GM19328 (cell line): ENCODE measurements around the gene SPAG16.

Experiments
- ATAC-seq: cut with Tn5 transposase; IDR thresholded peaks from one replicate; pipeline ENCODE4 v1.9.1; 2021; ENCODE audit warnings: mild to moderate bottlenecking, moderate library complexity; ENCODE audit not compliant: unreplicated experiment

Gene SPAG16

GRCh38 chr2:213787869-213788268 is 503.6 kb downstream of the SPAG16 start:
- no peak for ATAC-seq

- ATAC-seq = no peak
These were observed 505.7 kb downstream of the SPAG16 start for GRCh38 chr2:213789940-213790339.

DNA sequence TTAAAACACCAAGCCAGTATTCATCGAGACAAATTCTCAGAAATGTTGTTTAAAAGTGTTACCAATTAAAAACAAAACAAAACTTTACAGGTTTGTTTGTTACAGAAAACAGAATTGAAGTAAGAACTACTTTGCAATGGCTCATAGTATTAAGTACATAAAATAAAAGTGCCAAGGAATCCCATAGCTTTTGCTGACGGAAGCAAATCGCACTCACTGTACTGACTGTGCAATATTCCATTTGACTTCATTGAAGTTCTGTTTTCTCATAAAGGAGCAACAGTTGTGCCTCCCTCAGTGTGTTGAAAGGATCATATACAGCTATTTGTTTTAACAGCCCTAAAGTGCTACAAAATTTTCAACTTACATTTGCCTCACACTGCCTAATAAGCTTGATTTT is 507.8 kb downstream of the SPAG16 start:
- ATAC-seq = no peak

- no peak for ATAC-seq
These were observed 522.0 kb downstream of the SPAG16 start for GRCh38 chr2:213806125-213806726.

DNA sequence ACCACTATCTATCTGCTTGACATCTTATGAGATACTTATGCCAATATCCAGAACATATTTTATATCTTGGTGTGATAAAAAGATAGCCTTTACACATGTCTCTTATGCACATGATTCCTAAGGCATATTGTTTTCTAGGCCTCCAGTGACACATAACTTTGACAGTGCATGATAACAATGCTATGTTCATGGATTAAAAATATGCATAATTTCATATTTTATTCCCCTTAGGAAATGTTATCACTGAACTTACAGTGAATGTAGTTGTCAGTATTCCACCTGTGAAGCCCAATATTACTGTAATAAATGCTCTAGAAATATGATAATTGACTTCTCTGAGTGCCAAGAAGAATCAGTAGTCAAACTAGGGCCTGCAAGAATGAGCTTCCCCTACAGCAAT is 532.3 kb downstream of the SPAG16 start:
- ATAC-seq = no peak

GRCh38 chr2:213818436-213818835 is 534.2 kb downstream of the SPAG16 start:
- ATAC-seq = no peak

DNA sequence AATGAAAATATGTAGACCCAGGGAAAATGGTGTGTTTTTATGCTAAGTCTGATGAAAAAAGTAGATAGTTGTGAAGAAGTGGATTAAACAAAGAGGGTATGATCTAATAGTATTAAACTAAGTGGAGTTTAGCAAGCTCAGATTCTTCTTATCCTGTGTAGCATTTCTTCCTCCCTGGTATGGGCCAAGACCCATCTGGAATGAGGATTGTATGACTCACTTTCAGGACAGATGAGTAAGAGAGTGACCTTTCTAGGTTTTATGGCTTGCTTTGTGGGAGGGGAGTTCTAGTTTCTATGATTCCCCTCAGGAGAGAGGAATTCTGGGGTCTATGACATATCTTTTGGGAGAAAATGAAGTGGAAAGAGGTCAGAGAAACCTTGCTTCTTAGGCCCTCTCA is 550.1 kb downstream of the SPAG16 start:
- no peak for ATAC-seq

- no peak for ATAC-seq
These were observed 550.5 kb downstream of the SPAG16 start for GRCh38 chr2:213834746-213835145.

GRCh38 chr2:213846856-213847255 is 562.6 kb downstream of the SPAG16 start:
- ATAC-seq = no peak

DNA sequence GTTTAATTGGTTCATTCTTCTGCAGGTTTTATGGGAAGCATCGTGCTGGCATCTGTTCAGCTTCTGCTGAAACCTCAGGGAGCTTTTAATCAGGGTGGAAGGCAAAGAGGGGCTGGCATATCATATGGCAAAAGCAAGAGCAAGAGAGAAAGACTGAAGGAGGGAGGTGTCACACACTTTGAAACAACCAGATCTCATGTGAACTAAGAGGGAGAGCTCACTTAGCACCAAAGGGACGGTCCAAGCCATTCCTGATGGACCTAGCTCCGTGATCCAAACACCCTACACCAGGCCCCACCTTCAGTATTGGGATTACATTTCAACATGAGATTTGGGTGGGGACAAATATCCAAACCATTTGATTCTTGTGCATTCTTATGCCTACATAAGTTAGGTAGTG is 563.1 kb downstream of the SPAG16 start:
- ATAC-seq = no peak

- ATAC-seq = no peak
These were observed 564.4 kb downstream of the SPAG16 start for GRCh38 chr2:213848631-213849030.

DNA sequence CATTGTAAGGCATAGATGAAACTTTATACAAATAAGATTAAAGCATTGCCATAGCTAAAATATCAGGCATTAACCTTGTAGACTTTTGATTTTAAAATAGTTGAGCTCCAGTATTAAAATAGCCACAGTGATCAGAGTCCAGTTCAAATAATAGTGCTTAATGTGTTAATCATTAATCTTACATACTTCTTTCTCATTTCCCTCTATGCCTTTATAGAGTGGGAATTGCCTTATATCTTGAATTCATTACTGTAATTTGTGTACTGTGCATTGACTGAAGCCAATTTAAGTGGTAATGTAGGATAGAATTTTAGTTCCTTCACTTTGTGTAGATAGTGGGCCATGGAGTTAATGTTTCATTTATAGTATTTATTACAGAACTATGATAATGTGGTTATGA is 577.4 kb downstream of the SPAG16 start:
- no peak for ATAC-seq

DNA sequence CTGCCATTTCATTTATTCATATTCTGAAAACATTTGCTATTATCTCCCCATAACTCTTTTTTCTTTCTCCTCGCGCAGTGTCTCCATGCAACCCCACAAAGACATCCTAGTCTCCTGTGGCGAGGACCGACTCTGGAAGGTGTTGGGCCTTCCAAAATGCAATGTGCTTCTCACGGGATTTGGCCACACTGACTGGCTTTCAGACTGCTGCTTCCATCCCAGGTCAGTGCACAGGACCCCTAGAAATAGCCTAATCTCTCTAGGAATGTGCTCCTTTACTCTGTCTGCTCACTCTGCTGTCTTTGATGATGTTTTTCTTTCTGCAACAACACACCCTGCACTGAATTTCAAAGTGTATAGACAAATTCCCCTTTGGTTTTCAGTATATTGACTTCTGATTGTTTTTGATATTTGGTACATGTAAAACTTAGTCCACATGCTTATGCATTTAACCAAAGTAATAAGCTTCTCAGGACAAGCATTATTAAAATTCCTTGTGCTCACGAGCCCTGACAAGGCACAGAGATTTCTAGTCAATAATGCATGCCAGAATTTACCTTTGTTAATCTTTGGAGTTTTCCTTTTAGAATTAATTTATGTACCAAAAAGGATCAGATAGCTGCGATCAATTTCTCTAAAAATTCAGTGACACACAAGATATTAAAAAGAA is 578.3 kb downstream of the SPAG16 start:
- no peak for ATAC-seq

DNA sequence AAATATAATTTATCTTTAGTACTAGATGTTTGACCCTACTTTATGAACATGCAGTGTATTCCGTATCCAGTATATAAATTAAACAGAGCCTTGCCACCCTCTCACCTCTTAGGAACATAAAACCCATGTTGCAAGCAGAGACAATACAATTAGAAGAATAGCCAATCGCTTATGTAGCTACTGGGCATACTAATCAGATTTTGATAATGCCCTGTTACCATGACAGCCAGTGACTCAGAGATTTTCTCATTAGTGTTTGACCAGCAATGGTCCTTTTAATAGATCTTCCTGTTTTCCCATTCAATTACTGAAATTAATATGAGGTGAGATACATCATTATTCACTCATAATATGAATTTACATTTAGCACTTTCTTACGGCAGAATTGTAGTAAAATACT is 579.3 kb downstream of the SPAG16 start:
- ATAC-seq = no peak

DNA sequence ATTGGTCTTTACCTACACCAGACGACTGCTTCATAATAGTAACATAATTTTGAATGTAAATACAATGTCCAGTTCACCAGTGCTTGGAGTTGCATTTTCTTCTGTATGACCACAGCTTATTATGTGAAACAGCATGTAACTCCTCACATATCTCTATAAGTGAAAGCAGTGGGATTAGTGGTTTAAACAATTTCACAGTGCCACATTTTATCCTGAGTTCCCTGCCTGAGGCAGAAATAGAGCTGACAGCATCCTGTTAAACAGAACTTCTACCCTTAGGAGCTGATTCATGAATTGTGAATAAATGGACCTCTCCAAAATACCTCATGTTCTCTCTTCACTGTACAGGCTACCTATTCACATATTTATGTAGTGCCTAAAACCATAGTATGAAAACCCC is 584.3 kb downstream of the SPAG16 start:
- ATAC-seq = no peak

DNA sequence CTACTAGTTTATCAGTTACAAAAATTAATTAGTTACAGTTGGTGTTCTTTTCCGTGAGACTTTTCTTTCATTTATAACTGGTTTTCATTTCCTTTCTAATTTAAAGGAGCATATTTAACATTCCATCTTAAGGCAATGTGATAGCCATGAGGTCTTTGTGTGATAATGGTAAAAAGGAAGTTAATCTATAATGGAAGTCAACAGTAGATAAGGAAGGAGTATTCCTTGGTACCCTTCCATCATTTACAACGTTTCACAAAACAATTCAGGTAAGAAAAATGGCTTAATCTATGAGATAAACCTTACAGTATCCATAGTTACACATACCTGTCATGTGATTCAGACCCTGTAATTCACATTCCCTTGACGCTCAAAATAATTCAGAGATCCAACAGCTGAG is 601.2 kb downstream of the SPAG16 start:
- ATAC-seq = no peak

GRCh38 chr2:213914510-213914909 is 630.2 kb downstream of the SPAG16 start:
- ATAC-seq = no peak

DNA sequence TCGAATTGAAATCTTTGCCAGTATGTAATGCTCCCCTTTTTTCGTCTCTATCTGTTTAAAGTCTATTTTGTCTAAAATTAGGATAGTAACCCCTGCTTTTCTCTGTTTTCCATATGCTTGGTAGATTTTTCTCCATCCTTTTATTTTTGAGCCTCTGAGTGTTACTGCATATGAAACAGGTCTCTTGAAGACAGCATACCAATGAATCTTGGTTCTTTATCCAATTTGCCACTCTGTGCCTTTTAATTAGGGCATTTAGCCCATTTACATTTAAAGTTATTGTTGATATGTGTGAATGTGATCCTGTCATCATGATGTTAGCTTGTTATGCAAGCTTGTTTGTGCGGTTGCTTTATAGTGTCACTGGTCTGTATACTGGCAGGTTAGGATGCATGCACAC is 635.8 kb downstream of the SPAG16 start:
- ATAC-seq = no peak

DNA sequence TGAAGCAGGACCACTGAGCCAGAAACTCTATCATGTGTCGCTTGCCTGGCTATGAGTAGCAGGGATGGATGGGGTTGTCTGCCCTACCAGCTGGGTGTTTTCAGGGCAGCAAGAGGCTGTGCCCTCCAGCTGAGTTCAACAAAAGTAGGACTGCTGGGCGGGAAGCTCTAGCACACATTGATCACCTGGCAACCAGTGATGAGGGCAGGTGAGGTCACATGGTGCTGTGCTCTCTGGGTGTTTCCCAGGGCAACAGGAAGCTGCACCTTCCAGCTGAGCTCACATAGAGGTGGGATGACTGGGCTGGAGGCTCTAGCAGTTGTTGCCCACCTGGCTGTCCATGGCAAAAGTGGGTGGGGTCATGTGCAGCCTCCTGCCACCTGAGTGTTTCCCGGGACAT is 639.3 kb downstream of the SPAG16 start:
- ATAC-seq = no peak

GRCh38 chr2:213934560-213934959 is 650.3 kb downstream of the SPAG16 start:
- ATAC-seq = peak; percentile 94

DNA sequence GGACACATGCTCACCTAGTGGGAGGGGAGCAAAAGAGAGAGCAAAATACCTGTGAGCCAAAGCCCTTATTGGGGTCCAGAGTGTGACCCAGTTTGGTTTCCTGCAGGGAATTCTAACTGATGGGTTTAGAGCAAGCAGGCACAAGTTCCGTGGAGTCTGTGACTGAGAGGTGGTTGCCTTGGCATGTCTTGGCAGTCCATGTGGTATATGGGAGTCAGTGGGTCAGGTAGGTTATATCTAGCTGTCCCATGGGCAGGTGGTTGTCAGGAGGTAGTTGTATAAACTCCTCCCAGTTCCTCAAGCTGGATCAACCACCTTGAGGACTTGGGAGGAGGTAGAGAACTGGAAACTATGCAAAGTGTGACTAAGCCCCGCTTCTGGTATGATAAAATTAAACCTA is 673.8 kb downstream of the SPAG16 start:
- no peak for ATAC-seq

GRCh38 chr2:213959589-213959988 is 675.3 kb downstream of the SPAG16 start:
- no peak for ATAC-seq

- ATAC-seq = no peak
These were observed 687.3 kb downstream of the SPAG16 start for GRCh38 chr2:213971536-213971935.
